ENCODE data around the gene SERPING1. TPM values are rescaled to one million over a fixed set of nuclear protein-coding genes. Genes with fewer than 3 reads are reported as not detected.

Gene SERPING1
- total and polyA plus RNA-seq, 2 of the 13 experiments (the other 11 are each of a cell fraction or from before 2014, with no cell fraction given) = 2.0 to 10.4 TPM

DNA sequence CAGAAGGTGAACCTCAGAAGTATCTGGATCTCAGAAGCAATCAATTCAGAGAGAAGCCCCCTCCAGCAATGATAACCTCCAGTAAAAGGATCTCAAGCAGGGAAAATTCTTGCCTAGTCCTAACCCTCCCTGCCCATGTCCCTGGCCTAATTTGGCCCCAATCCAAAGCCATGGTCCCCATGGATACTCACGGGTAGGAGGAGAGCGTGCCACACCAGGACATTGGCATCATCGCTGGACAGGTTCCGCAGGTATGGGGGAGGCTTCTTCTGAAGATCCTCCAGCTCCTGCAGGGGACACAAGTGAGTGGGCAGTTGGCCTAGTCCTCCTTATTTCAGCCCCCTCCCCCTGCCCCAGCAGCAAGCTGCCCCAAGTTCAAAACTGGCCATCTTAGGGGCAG lies 37.3 kb upstream of the SERPING1 start:
- Histone ChIP-seq H4K20me1 (ENCODE audit: insufficient read depth, low read length) (no peaks in the 10 kb centered on the region), H2AFZ (ENCODE audit: low read length) (no peak overlapping the region), H3K79me2 (ENCODE audit: insufficient read depth, low read length) (no peaks in the 10 kb centered on the region), H3K27me3 (ENCODE audit: control insufficient read depth in 1 of 2, insufficient read depth in 2 of 2, low read length in 2 of 2) (no peaks in the 10 kb centered on the region), H3K9ac (ENCODE audit: insufficient read depth, low read depth, low read length) (no peak overlapping the region), H3K4me3 (replicated peaks in 1 of 3; ENCODE audit: insufficient read depth in 1 of 3, low read depth in 2 of 3, low read length in 3 of 3) (no peak overlapping the region), H3K4me2 (ENCODE audit: low read depth, low read length) (no peak overlapping the region), H3K4me1 (ENCODE audit: insufficient read depth, low read length) (no peaks in the 10 kb centered on the region), H3K36me3 (replicated peaks in 1 of 2; ENCODE audit: control insufficient read depth in 1 of 2, insufficient read depth in 2 of 2, low read length in 2 of 2) (no peaks in the 10 kb centered on the region; a peak in 1 of 5 replicates), H3K9me3 (ENCODE audit: low read length) (no peaks in the 10 kb centered on the region), H3K27ac (ENCODE audit: extremely low read length, insufficient read depth, low read length) (no peak overlapping the region)
- ChIA-PET POLR2A (no interaction called here), CTCF (ENCODE audit: low intra/inter-chr PET ratio, low total read pairs) (no interaction called here)
- BruUV-seq (replicated peaks) = no TSS peak
- FAIRE-seq (no peak), ATAC-seq (no peak), DNase-seq (ENCODE audit: low spot score) (no peak)
- TF ChIP-seq SIN3A (IDR thresholded peaks at IDR 0.05; ENCODE audit: borderline replicate concordance, low read depth, low read length) (no peak), ZNF776 (CRISPR knock-in tag; IDR thresholded peaks at IDR 0.05) (no peak), ARNTL (CRISPR knock-in tag; IDR thresholded peaks at IDR 0.05) (no peak), ZNF766 (CRISPR knock-in tag; IDR thresholded peaks at IDR 0.05; ENCODE audit: borderline replicate concordance) (no peak), GLMP (CRISPR knock-in tag; IDR thresholded peaks at IDR 0.05; ENCODE audit: borderline replicate concordance) (no peak)
- WGBS (ENCODE audit: low lambda C conversion rate) = 94% methylated on average over 4 of the region's 4 CpGs
- intact Hi-C loops (cut with micrococcal nuclease; ENCODE audit: unreplicated experiment) = loop anchor here (1.0 kb wide), 1 partner anchor 9 kb away; no protein-coding TSS in a partner anchor
- in situ Hi-C loops (cut with HindIII; ENCODE audit: extremely low pct_ligation_motif_present, low pct_unique_long_range_greater_than_20kb) = loop anchor here (10.0 kb wide), 2 partner anchors 215 to 955 kb away; no protein-coding TSS in a partner anchor

GRCh38 chr11:57562596-57562995 lies 34.9 kb upstream of the SERPING1 start:
- no peak overlapping the region for H2AFZ ChIP-seq (ENCODE audit: low read length)
- H3K9me3 ChIP-seq (ENCODE audit: low read length) = no peaks in the 10 kb centered on the region
- intact Hi-C loops (cut with micrococcal nuclease; ENCODE audit: unreplicated experiment) = loop anchor here (1.0 kb wide), 1 partner anchor 31 kb away; no protein-coding TSS in a partner anchor
- TF ChIP-seq, protein P1, sequence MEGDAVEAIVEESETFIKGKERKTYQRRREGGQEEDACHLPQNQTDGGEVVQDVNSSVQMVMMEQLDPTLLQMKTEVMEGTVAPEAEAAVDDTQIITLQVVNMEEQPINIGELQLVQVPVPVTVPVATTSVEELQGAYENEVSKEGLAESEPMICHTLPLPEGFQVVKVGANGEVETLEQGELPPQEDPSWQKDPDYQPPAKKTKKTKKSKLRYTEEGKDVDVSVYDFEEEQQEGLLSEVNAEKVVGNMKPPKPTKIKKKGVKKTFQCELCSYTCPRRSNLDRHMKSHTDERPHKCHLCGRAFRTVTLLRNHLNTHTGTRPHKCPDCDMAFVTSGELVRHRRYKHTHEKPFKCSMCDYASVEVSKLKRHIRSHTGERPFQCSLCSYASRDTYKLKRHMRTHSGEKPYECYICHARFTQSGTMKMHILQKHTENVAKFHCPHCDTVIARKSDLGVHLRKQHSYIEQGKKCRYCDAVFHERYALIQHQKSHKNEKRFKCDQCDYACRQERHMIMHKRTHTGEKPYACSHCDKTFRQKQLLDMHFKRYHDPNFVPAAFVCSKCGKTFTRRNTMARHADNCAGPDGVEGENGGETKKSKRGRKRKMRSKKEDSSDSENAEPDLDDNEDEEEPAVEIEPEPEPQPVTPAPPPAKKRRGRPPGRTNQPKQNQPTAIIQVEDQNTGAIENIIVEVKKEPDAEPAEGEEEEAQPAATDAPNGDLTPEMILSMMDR (CRISPR knock-in tag; IDR thresholded peaks at IDR 0.05) = peak; percentile 53
- TF ChIP-seq TAF1 (CRISPR knock-in tag; IDR thresholded peaks at IDR 0.05) = no peak
- peak; percentile 53 for TF ChIP-seq STAG1 (CRISPR knock-in tag; IDR thresholded peaks at IDR 0.05)
- H3K9ac ChIP-seq (ENCODE audit: insufficient read depth, low read depth, low read length) = no peak overlapping the region
- POLR2A ChIA-PET = no interaction called here
- FAIRE-seq (peak; percentile 8), ATAC-seq (peak; percentile 26; the same call in 1 of the 3 replicates), DNase-seq (ENCODE audit: low spot score) (no peak)
- no peaks in the 10 kb centered on the region; a peak in 1 of 5 replicates for H3K36me3 ChIP-seq (replicated peaks in 1 of 2; ENCODE audit: control insufficient read depth in 1 of 2, insufficient read depth in 2 of 2, low read length in 2 of 2)
- 53% methylated on average over 4 of the region's 4 CpGs for WGBS (ENCODE audit: low lambda C conversion rate)
- H3K79me2 ChIP-seq (ENCODE audit: insufficient read depth, low read length) = no peaks in the 10 kb centered on the region
- H3K4me2 ChIP-seq (ENCODE audit: low read depth, low read length) = no peak overlapping the region
- H4K20me1 ChIP-seq (ENCODE audit: insufficient read depth, low read length) = no peaks in the 10 kb centered on the region
- CTCF ChIA-PET (ENCODE audit: low intra/inter-chr PET ratio, low total read pairs) = interaction anchor here (1.6 kb wide), 1 partner anchor 71 kb away, joined by 3 read pairs; no protein-coding TSS in a partner anchor
- BruUV-seq (replicated peaks) = no TSS peak
- in situ Hi-C loops (cut with HindIII; ENCODE audit: extremely low pct_ligation_motif_present, low pct_unique_long_range_greater_than_20kb) = loop anchor here (10.0 kb wide), 2 partner anchors 218 to 952 kb away; no protein-coding TSS in a partner anchor
- no peak overlapping the region for H3K27ac ChIP-seq (ENCODE audit: extremely low read length, insufficient read depth, low read length)
- no peak overlapping the region for H3K4me3 ChIP-seq (replicated peaks in 1 of 3; ENCODE audit: insufficient read depth in 1 of 3, low read depth in 2 of 3, low read length in 3 of 3)
- no peaks in the 10 kb centered on the region; a peak in 1 of 5 replicates for H3K27me3 ChIP-seq (ENCODE audit: control insufficient read depth in 1 of 2, insufficient read depth in 2 of 2, low read length in 2 of 2)
- peaks cover 9% of the 10 kb centered on the region; the same call in 1 of the 2 replicates for H3K4me1 ChIP-seq (ENCODE audit: insufficient read depth, low read length)
